ENCODE results near the gene GPR173.
A peak's percentile ranks its signal among the peaks of the same experiment; 100 is the strongest.

Gene GPR173

GRCh38 chrX:53088136-53088974 lies 39.8 kb downstream of the GPR173 start:
- DNase-seq (ENCODE audit: low read depth in 2 of 2, low spot score in 1 of 2) = peak in 1 of 2 donors; percentile 57

DNA sequence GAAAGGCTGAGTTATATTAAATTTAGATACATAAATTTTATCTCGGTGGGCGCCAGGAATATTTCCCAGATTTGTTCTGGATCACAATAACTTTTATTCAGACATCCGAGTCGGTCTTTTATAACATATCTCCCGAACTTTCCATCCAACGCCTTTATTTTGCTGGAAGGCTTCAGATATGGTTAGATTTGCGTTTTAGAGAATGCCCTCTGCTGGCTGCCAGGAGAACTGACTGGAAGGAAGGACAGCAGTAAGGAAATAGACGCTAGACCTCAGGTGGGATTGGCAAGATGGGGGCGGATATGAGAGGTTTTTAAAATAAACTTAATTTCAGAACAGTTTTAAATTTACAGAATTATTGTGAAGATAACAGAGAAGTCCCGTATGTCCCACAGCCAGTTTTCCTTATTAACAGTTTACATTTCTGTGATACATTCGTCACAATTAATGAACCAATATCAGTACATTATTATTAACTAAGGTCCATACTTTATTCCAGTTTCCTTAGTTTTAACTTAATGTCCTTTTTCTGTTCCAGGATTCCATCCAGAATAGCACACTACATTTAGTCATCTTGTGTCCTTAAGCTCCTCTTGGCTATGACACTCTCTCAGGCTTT lies 40.7 kb downstream of the GPR173 start:
- DNase-seq (ENCODE audit: low read depth in 2 of 2, low spot score in 1 of 2) = no peak

DNA sequence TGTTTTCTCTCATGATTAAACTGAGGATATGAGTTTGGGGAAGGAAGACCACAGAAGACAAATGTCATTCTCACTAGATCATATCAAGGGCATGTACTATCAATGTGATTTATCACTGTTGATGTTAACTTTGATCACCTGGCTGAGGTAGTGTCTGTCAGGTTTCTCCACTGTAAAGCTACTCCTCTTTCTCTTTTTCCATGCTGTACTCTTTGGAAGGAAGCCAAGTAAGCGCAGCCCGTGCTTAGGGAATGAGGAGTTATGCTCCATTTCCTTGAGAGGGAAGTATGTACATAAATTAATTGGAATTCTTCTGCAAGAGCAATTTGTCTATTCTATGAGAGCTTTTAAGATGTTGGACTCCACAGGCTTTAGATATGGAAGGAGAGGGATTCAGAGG lies 41.3 kb downstream of the GPR173 start:
- DNase-seq (ENCODE audit: low read depth in 2 of 2, low spot score in 1 of 2) = no peak

DNA sequence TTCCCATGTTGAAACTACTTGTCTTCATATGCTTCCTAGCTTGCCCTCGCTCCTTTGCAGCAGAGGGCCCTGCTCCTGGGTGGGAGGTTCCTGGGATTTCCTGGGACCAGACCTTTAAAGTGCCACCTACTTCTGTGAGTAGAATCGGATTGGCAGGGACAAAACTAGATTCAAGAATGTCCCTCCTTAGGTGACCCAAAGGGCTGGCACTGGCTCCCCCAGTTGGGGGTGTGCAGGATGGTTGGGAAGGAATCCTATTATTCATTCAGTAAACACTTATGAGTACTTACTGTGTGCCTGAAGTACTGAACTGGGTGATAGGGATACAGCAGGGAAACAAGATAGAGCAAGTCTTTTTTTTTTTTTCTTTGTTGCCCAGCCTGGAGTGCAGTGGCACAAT lies 42.8 kb downstream of the GPR173 start:
- no peak for DNase-seq (ENCODE audit: low read depth in 2 of 2, low spot score in 1 of 2)

DNA sequence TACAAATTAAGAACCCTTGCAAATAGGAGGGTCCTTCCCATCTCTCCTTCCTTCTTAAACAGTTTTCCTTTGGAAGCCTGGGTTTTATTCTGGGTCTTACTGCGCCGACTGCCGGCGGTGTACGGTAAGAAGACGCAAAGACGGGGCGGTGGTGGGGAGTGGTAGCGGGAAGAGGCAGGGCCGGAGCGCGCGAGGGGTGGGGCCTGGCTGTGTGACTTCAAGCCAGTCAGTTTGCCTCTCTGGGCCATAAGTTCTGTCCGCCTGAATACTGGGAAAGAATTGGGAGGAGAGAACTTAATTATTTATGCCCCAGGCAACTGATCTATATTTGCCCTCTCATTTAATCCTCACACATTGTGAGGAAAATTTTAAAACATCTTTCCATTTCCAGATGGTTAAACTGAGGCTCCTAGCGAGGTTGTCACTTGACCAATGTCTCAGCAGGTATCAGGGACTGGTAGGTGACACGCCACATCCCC lies 44.6 kb downstream of the GPR173 start:
- no peak for DNase-seq (ENCODE audit: low read depth in 2 of 2, low spot score in 1 of 2)

DNA sequence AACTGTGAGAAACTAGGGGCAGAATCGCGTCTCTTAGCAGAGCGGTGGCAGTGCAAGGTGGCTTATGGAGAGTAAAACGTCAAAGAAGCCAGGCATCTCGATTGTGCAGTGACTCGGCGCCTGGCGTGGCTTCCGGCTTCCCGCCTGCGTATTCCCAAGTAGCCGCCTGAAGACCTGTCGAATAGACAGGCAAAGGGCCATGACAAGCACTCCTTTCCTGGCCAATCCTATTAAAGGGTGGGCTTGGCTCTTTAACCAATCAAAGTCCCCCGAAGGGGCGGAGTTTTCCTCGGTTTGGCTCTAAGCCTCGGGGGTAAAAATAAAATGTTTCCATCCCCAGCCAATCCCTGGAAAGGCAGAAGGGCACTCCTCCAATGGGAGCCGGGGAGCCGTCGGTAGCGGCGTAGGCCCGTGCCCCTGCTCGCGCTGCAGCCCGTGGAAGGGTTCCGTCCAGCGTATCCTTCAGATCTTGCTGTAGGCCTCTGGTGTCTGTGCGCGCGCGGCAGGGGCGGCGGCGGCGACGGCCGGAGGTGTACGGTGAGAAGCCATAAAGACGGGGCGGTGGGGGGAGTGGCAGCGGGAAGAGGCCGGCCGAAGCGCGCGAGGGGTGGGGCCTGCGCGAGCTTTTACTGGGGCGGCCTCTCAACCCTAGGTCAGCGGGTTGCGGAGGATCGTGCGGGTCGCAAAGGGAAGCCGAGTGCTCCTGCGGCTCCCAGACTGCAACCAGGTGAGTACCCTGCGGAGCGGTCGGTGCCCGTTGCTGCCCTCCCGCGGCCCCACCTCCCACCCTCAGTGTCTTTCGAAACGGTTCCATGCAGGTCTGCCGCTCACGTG lies 45.4 kb downstream of the GPR173 start, which contains the start of gene KANTR:
TSS of gene KANTR (plus strand) at position 395 of the 834 bp plus-strand sequence. CDS start 30,131 bp downstream, outside the sequence.
- DNase-seq (ENCODE audit: low read depth in 2 of 2, low spot score in 1 of 2) = peak in 1 of 2 donors; percentile 52

GRCh38 chrX:53094582-53094905 lies 46.0 kb downstream of the GPR173 start:
- no peak for DNase-seq (ENCODE audit: low read depth in 2 of 2, low spot score in 1 of 2)

DNA sequence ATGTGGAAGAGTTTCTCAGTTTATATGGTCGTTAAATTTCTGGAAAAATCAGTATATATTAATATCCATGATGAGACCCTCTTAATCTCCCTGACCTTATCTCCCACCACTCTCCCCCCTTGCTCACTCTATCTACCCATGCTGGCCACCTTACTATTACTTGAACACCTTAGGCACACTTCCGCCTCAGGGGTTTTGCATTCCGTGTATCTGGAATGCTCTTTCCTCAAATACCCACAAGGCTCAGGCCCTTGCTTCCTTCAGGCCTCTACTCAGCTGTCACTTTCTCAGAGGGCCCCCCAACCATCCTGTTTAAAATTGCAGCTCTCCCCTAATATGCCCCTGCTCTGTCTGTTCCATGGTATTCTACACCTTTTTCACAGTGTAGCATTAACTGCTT lies 47.2 kb downstream of the GPR173 start:
- no peak for DNase-seq (ENCODE audit: low read depth in 2 of 2, low spot score in 1 of 2)

DNA sequence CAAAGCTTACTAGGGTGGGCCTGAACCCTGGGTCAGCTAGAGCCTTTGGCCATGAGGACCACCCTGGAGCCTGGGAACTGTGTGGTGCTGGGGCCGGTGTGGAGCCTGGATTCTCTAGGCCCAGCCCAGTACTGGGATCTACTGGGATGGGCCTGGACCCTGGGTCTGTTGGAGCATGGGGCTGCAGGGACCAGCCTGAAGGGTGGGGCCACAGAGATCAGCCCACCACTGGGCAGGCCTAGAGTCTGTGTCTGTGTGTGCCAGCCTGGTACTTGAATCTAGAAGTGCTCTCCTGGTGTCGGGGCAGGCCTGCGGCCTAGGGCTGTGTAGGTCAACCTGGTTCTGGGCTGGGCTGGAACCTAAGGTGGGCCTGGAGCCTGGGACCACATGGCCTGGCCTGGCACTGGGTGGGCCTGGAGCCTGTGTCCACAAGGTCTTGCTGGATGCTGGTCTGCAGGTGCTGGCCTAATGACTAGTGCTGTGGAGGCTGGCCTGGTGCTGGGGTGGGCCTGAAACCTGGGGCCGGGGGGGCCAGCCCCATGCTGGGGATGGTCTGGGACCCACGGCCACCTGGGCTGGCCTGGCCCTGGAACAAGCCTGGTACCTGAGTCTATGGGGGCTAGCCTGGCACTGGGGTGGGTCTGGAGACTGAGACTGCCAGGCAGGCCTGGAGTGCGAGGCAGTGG lies 66.4 kb downstream of the GPR173 start:
- no peak for DNase-seq (ENCODE audit: low read depth in 2 of 2, low spot score in 1 of 2)

DNA sequence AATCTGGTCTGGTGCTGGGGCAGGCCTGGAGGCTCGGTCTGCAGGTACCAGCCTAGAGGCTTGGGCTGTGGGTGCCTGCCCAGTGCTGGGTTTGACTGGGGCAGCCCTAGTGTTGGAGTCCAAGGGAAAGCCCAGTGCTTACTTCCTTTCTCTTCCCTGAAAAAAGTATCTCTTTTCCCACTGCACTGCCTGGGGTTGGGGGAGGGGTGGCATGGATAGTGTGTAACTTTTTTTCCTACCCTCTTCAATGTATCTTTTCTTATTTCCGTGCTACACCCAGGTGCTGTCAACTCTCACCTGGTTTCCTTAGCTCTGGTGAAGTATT lies 66.9 kb downstream of the GPR173 start:
- DNase-seq (ENCODE audit: low read depth in 2 of 2, low spot score in 1 of 2) = no peak

- DNase-seq (ENCODE audit: low read depth in 2 of 2, low spot score in 1 of 2) = no peak
Measured at GRCh38 chrX:53116101-53116500, 67.5 kb downstream of the GPR173 start.

DNA sequence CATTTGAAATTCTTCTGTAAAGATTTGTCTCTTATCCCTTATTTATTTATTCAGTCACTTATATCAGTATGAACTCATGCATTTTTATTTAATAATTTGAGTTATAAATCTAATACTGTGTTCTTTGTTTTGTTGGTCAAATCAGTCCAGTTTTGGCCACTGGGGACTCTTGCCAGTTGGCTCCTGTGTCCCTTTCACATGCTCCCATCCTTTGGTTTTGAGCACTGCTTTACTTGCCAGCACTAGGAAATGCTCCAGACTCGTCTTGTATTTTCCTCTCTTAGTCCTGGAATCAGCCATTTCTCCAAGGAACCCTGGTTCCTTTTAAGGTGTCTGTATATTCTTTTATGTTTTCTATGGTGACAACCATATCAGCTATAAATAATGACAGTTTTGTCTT lies 73.4 kb downstream of the GPR173 start:
- no peak for DNase-seq (ENCODE audit: low read depth in 2 of 2, low spot score in 1 of 2)

DNA sequence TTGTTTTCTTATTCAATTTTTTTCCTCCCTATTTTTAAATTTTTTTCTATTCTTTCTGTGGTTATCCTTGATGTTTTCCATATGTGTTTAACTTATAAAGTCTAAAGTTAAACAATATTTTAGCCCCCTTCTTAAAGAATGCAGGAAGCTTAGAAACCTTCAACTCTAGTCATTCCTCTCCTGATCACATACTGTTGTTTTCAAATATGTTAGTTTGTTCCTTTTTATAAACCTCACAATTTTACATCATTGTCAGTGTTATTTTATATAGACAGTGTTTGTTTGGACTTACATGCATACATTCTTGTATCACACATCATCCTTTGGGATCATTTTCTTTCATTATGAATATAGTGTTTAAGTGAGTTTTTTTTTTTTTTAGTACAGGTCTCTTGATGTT lies 76.9 kb downstream of the GPR173 start:
- no peak for DNase-seq (ENCODE audit: low read depth in 2 of 2, low spot score in 1 of 2)

- no peak for DNase-seq (ENCODE audit: low read depth in 2 of 2, low spot score in 1 of 2)
Measured at GRCh38 chrX:53126377-53126776, 77.8 kb downstream of the GPR173 start.

DNA sequence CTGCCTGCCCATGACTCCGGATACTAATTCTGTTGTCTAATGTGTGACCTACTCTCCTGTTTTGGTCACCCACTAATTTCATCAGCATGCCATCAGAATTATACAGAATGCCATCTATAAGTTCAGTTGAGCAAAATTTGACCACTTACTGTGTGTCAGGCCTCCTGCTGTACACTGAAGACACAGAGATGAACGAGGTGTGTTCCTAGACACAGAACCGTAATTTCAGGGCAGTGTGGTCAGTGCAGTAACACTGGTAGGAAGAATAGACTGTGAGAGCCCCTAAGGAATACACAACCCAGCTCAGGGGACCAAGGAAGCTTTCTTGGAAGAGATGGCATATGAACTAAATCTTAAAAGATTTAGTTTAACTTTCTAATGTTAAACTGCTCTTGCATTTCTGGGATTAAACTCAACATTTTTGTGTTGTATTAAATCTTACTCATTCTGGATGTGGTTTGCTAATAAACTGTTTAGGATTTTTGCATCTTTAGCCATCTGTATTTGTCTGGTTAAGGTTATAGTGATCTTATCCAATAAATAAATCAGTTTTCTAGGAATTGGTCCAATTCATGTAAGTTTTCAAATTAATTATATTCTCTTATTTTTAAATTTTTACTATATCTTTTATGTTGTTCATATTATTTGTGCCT lies 79.6 kb downstream of the GPR173 start:
- no peak for DNase-seq (ENCODE audit: low read depth in 2 of 2, low spot score in 1 of 2)

Measured in stimulated activated CD8-positive, alpha-beta memory T cell treated with anti-CD3 and anti-CD28 coated beads, Interleukin-4, amount 100 ng/mL, for 1 hour (primary cell).